Endothelial cell (in vitro differentiated cells): ENCODE measurements around the gene ARRB1. TPM values are rescaled to one million over a fixed set of nuclear protein-coding genes. Genes with fewer than 3 reads are reported as not detected.

ENCODE experiments used
- DNase-seq: peaks from one replicate; pipeline ENCODE4 v3.0.0; 2021; ENCODE audit warnings: low spot score
- H3K27ac Mint-ChIP-seq: one replicate; pipeline ENCODE4 v1.8.0; 2021; ENCODE audit warnings: mixed read lengths, inconsistent platforms; ENCODE audit not compliant: unreplicated experiment
- H3K27me3 Mint-ChIP-seq: one replicate; pipeline ENCODE4 v1.8.0; 2021; ENCODE audit warnings: mild to moderate bottlenecking, moderate library complexity, mixed read lengths, inconsistent platforms; ENCODE audit not compliant: unreplicated experiment
- H3K36me3 Mint-ChIP-seq: one replicate; pipeline ENCODE4 v1.8.0; 2021; ENCODE audit warnings: mild to moderate bottlenecking, low read depth, mixed read lengths, inconsistent platforms; ENCODE audit not compliant: unreplicated experiment
- H3K4me1 Mint-ChIP-seq: one replicate; pipeline ENCODE4 v1.8.0; 2021; ENCODE audit warnings: mild to moderate bottlenecking, mixed read lengths, inconsistent platforms; ENCODE audit not compliant: unreplicated experiment
- H3K4me3 Mint-ChIP-seq: one replicate; pipeline ENCODE4 v1.8.0; 2021; ENCODE audit warnings: mild to moderate bottlenecking, mixed read lengths, inconsistent platforms; ENCODE audit not compliant: unreplicated experiment
- H3K9me3 Mint-ChIP-seq: one replicate; pipeline ENCODE4 v1.8.0; 2021; ENCODE audit warnings: mixed read lengths, inconsistent platforms; ENCODE audit not compliant: unreplicated experiment
- CTCF ChIP-seq: fragments of 200-600 bp; sonication (generic); IDR thresholded peaks from one replicate; pipeline ENCODE4 v1.5.0; 2021; ENCODE audit warnings: antibody characterized with exemption; ENCODE audit not compliant: unreplicated experiment
- total RNA-seq: library from RNA; stranded (reverse); fragmentation: NEBNext Ultra II Directional; extraction: Animal tissue kit (Norgen Biotek cat#: 25700); gene quantifications from one replicate; pipeline ENCODE4 v1.2.1, GENCODE V29; 2021; ENCODE audit not compliant: unreplicated experiment

Gene ARRB1
- total RNA-seq, 1 donor from 2014 or later, result 197 TPM

GRCh38 chr11:75394085-75394840 lies 42.8 kb upstream of the ARRB1 start:
- Mint-ChIP-seq H3K36me3 (no peaks in the 10 kb centered on the region), H3K9me3 (no peaks in the 10 kb centered on the region), H3K4me3 (no peak overlapping the region), H3K4me1 (peaks cover 29% of the 10 kb centered on the region), H3K27ac (no peak overlapping the region), H3K27me3 (peaks cover 8% of the 10 kb centered on the region)
- DNase-seq, result no peak
- no peak for TF ChIP-seq CTCF

GRCh38 chr11:75389925-75390324 lies 38.5 kb upstream of the ARRB1 start:
- TF ChIP-seq CTCF, result no peak
- Mint-ChIP-seq H3K27ac (no peak overlapping the region), H3K9me3 (no peaks in the 10 kb centered on the region), H3K27me3 (peaks cover 2% of the 10 kb centered on the region), H3K36me3 (no peaks in the 10 kb centered on the region), H3K4me1 (peaks cover 12% of the 10 kb centered on the region), H3K4me3 (no peak overlapping the region)
- DNase-seq, result no peak

GRCh38 chr11:75389276-75389605 lies 37.8 kb upstream of the ARRB1 start:
- Mint-ChIP-seq H3K4me1 (peaks cover 6% of the 10 kb centered on the region), H3K9me3 (no peaks in the 10 kb centered on the region), H3K27ac (no peak overlapping the region), H3K4me3 (no peak overlapping the region), H3K36me3 (no peaks in the 10 kb centered on the region), H3K27me3 (peaks cover under 1% of the 10 kb centered on the region)
- DNase-seq, result no peak
- no peak for TF ChIP-seq CTCF

GRCh38 chr11:75388386-75389275 lies 37.2 kb upstream of the ARRB1 start:
- H3K4me3 Mint-ChIP-seq, result no peak overlapping the region
- no peaks in the 10 kb centered on the region for H3K27me3 Mint-ChIP-seq
- no peak overlapping the region for H3K27ac Mint-ChIP-seq
- peaks cover 5% of the 10 kb centered on the region for H3K4me1 Mint-ChIP-seq
- H3K9me3 Mint-ChIP-seq, result no peaks in the 10 kb centered on the region
- H3K36me3 Mint-ChIP-seq, result no peaks in the 10 kb centered on the region
- DNase-seq, result peak; percentile 74
- peak; percentile 81 for TF ChIP-seq CTCF
